Heart right ventricle (tissue), 16 donors: ENCODE data around the gene RAB35. TPM values are rescaled to one million over a fixed set of nuclear protein-coding genes. Genes with fewer than 3 reads are reported as not detected.

Source experiments
- ATAC-seq, 8 donors: fragments of 200-7000 bp; cut with Tn5 transposase; one replicate each; pipeline ENCODE4 v1.9.1; 2020; ENCODE audit warnings: mild to moderate bottlenecking in 8 of 8, moderate library complexity in 8 of 8, moderate number of reproducible peaks in 1 of 8
- DNase-seq, 2 donors: peaks; one replicate each; pipeline ENCODE4 v3.0.0-alpha.2; 2020
- H3K27ac ChIP-seq, 10 donors: fragments of 200-600 bp; sonication (generic) in 2 of 10; one replicate each; pipeline versions ENCODE4 v1.5.0 to v1.8.0; 2020 to 2022; ENCODE audit warnings: mild to moderate bottlenecking in 3 of 10
- H3K27me3 ChIP-seq, 7 donors: fragments of 200-600 bp; one replicate each; pipeline ENCODE4 v1.8.0; 2021 to 2022; ENCODE audit warnings: mild to moderate bottlenecking in 2 of 7
- H3K36me3 ChIP-seq, 9 donors: fragments of 200-600 bp; sonication (generic) in 1 of 9; one replicate each; pipeline versions ENCODE4 v1.5.0 to v1.8.0; 2020 to 2022; ENCODE audit warnings: mild to moderate bottlenecking in 2 of 9
- H3K4me1 ChIP-seq, 9 donors: fragments of 200-600 bp; sonication (generic) in 1 of 9; one replicate each; pipeline versions ENCODE4 v1.5.0 to v1.8.0; 2020 to 2022; ENCODE audit warnings: mild to moderate bottlenecking in 4 of 9
- H3K4me3 ChIP-seq, 10 donors: fragments of 200-600 bp; sonication (generic) in 2 of 10; one replicate each; pipeline versions ENCODE4 v1.5.0 to v1.8.0; 2020 to 2022; ENCODE audit warnings: mild to moderate bottlenecking in 7 of 10, moderate library complexity in 2 of 10
- H3K9me3 ChIP-seq, 11 donors: fragments of 200-600 bp in 10 of 11; sonication (generic) in 2 of 11; one replicate each; pipeline versions ENCODE4 v1.5.0 to v1.8.0; 2013 to 2022; ENCODE audit warnings: mild to moderate bottlenecking in 2 of 11, control low read depth in 1 of 11, moderate library complexity in 1 of 11
- WGBS, 2 donors: extraction: QIAGEN DNeasy Blood & Tissue Kit; methylation state at CpG; one replicate each; pipeline ENCODE4 v1.1.7; 2013; ENCODE audit warnings: inconsistent platforms in 1 of 2; 5-methylcytosine and 5-hydroxymethylcytosine counted together
- intact Hi-C, 10 donors: fragments of 100-400 bp; cut with DNase I; formaldehyde crosslinking; loops; one replicate each; pipeline versions ENCODE4 v1.11.1 to v1.14.2; 2022
- polyA plus RNA-seq, 2 donors: library from polyadenylated mRNA; stranded (reverse); fragments of 200-250 nt; gene quantifications; one replicate each; pipeline ENCODE4 v1.2.3, GENCODE V29; 2013
- total RNA-seq, 10 donors: library from RNA; stranded (reverse); fragmentation: NEBNext Ultra II Directional in 3 of 10; extraction: Animal tissue kit (Norgen Biotek cat#: 25700) in 3 of 10; gene quantifications; one replicate each; pipeline versions ENCODE4 v1.2.1 to v1.2.4, GENCODE V29; 2021 to 2023
- TF ChIP-seq, protein P1 (sequence below), 9 donors: fragments of 200-600 bp; sonication (generic) in 2 of 9; IDR thresholded peaks; one replicate each; pipeline versions ENCODE4 v1.5.0 to v1.8.0; 2021 to 2022; ENCODE audit warnings: antibody characterized with exemption in 9 of 9, mild to moderate bottlenecking in 5 of 9, moderate library complexity in 1 of 9
- donor health status: Arrhythmogenic right ventricular cardiomyopathy.
- donor health status: ischemic (EF 13 %, LVEDD 7.1; RV severe dilation, severe dysfunction).
- donor health status: healthy with polysubstance abuse.
- donor health status: DM: no; HTN: yes; CAD: no.
- donor health status: DM: no; HTN: no; CAD: no.
- donor health status: ischemic (EF 25% LVEDD 6.9; RV normal size, moderate dysfunction).
- donor health status: ischemic (EF 25% LVEDD 5.7; RV mildly dilated, moderate dysfunction).
- donor health status: healthy.
- donor health status: DM: yes; HTN: yes; CAD: no.
- donor health status: Ischemic cardiomyopathy.
- donor health status: ischemic (EF 35%, LVEDD 5.7; RV mildly dilated, moderate dysfunction).
- donor health status: nonischemic (EF 11% LVEDD 7.7; RV severe dilation, severe dysfunction).
- donor health status: DM: yes; HTN: yes; CAD: no.
- donor health status: PGD.
- donor health status: ischemic (EF 29% LVEDD 5.4; RV normal size, mild dysfunction).
- donor health status: nonischemic (EF 23%, LVEDD 6.1; RV moderate dilation, normal function).

RAB35 gene
- total and polyA plus RNA-seq, 12 donors = 13.3 to 33.6 (median 23.9) TPM

DNA sequence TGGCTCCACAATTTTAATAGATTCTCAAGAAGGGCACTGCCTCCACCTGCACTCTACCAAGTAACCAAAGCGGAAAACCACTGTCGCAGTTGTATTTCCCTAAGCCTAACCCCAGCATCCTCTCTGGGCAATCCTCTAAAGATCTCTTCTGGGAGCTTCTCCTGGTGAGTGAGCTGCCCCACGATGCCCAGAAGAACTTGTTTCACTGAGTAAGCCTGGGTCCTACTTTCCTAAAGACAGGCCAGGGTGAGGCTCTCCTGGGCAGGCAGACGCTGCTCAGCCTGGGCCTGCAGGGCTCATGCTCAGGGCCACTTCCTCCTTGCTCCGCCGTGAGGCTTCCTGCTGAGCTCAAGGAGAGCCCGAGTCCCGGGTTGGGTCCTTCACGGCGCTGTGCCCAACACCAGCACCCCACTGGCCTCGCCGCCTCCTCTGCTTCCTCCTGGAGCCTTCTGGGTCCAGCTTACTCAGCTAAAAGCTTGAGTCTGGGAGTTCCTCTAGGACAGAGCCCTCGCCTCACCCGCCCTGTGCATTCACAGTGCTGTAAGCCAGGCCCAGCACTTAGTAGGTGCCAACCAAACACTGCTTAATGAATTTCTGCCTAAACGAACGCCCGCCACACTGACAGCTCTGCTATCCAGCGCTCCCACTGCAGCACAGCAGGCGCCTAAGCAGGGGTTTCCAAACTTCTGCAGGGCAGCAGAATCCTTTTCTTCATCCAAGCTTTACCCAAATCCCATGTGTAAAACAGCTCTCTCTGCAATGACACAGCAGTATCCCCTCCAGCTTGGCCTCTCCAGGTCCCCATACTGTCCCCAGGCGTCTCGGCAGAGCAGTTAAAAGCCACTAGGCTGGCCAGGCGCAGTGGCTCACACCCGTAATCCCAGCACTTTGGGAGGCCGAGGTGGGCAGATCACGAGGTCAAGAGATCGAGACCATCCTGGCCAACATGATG, 5.7 kb downstream of the RAB35 start:
- peak overlapping the region in 1 of 10 donors; percentile 24 for H3K4me3 ChIP-seq
- intact Hi-C loops = loop anchor here in 1 of 10 donors (10.0 kb wide), 1 partner anchor 184 kb away; the partner anchor contains the start of genes RNU4-1 and RNU4-2
- peak; percentile 48 to 65 for DNase-seq
- TF ChIP-seq, protein P1, sequence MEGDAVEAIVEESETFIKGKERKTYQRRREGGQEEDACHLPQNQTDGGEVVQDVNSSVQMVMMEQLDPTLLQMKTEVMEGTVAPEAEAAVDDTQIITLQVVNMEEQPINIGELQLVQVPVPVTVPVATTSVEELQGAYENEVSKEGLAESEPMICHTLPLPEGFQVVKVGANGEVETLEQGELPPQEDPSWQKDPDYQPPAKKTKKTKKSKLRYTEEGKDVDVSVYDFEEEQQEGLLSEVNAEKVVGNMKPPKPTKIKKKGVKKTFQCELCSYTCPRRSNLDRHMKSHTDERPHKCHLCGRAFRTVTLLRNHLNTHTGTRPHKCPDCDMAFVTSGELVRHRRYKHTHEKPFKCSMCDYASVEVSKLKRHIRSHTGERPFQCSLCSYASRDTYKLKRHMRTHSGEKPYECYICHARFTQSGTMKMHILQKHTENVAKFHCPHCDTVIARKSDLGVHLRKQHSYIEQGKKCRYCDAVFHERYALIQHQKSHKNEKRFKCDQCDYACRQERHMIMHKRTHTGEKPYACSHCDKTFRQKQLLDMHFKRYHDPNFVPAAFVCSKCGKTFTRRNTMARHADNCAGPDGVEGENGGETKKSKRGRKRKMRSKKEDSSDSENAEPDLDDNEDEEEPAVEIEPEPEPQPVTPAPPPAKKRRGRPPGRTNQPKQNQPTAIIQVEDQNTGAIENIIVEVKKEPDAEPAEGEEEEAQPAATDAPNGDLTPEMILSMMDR (IDR thresholded peaks at IDR 0.05) = no peak
- no peaks in the 10 kb centered on the region for H3K27me3 ChIP-seq
- H3K36me3 ChIP-seq = peaks cover 0 to 46% (median 0%) of the 10 kb centered on the region in 9 donors
- H3K9me3 ChIP-seq = no peaks in the 10 kb centered on the region
- H3K4me1 ChIP-seq = peaks cover 12 to 73% (median 46%) of the 10 kb centered on the region in 9 donors
- ATAC-seq = peak; percentile 65 to 88 (median 76)
- 60 to 69% methylated on average over 26 of the region's 26 CpGs for WGBS, 2 donors
- peak overlapping the region in 9 of 10 donors; percentile 7 to 84 (median 27) for H3K27ac ChIP-seq

DNA sequence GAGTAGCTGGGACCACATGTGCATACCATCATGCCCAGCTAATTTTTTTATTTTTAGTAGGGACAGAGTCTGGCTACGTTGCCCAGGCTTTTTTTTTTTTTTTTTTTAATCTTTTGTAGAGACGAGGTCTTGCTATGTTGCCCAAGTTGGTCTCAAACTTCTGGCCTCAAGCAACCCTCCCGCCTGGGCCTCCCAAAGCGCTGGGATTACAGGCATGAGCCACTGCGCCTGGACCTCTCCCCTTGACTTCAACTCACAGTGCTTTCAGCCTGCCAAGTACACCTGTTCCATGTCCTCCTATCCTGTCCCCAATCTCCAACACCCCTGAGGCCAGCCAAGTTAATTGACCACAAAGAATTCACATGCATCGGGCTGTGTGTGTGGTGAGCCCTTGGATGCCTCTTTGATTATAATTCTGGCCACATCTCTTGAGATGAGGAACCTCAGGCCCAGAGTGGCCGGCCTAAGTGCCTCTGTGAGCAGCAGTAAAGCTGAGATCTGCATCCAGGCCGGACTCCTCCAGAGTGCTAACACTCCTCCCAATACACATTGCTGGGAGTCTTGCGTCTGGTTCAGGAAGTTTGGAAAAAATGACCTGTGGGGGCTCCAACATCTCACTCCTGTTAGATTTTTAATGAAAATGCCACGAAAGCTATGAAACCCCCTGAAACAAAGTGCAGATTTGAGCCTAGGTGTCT, 6.8 kb downstream of the RAB35 start:
- TF ChIP-seq, protein P1 (IDR thresholded peaks at IDR 0.05) = no peak
- ATAC-seq = no peak
- Histone ChIP-seq H3K4me3 (no peak overlapping the region), H3K4me1 (peaks cover 4 to 62% (median 35%) of the 10 kb centered on the region in 9 donors), H3K9me3 (no peaks in the 10 kb centered on the region), H3K36me3 (peaks cover 0 to 54% (median 0%) of the 10 kb centered on the region in 9 donors), H3K27me3 (no peaks in the 10 kb centered on the region), H3K27ac (peak overlapping the region in 1 of 10 donors; percentile 84)
- no peak for DNase-seq
- WGBS, 2 donors = 86 to 89% methylated on average over 10 of the region's 10 CpGs
- intact Hi-C loops = loop anchor here in 1 of 10 donors (10.0 kb wide), 1 partner anchor 185 kb away; the partner anchor contains the start of genes RNU4-1 and RNU4-2

DNA sequence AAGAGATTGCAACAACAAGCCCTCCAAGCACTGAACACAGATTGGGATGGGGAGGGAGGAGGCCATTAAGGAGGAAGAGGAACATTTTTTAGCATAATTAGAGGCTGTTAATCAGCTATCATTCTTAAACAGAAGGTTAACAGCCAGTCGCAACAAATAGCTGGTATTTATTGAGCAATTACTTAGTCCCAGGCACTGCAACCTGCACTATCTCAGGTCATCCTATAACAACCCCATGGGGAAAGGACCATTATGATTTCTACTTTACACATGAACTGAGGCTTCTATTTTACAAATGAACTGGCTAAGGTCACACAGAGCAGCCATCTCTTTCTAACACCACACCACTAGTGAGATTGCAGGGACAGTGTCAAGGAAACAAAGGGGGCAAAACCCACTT, 10.4 kb downstream of the RAB35 start:
- DNase-seq = no peak
- no peaks in the 10 kb centered on the region for H3K9me3 ChIP-seq
- intact Hi-C loops = no loop called here
- no peak overlapping the region for H3K27ac ChIP-seq
- ATAC-seq = no peak
- 90 to 97% methylated on average over 1 of the region's 1 CpG for WGBS, 2 donors
- peaks cover 15 to 53% (median 39%) of the 10 kb centered on the region in 9 donors for H3K4me1 ChIP-seq
- TF ChIP-seq, protein P1 (IDR thresholded peaks at IDR 0.05) = no peak
- H3K27me3 ChIP-seq = no peaks in the 10 kb centered on the region
- H3K4me3 ChIP-seq = no peak overlapping the region
- H3K36me3 ChIP-seq = peaks cover 0 to 72% (median 9%) of the 10 kb centered on the region in 9 donors

DNA sequence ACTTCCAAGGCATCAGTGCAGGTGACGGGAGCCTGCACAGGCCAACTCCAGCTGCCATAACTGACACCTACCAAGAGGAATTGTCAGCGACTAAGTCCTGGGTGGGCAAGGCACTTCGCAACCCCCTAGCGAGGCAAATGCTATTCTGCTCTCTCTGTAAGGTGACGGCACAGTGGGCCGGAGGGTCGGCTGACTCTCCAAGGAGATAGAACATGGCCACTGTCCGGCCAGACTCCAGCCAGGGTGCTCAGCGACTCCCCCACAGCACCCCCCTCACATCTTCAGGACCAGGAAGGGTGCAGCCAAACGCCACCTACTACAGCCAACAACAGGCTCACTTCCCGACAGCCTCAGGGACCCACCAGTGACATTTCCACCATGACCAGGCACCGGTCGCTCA, 13.2 kb downstream of the RAB35 start:
- no peak for DNase-seq
- H3K4me3 ChIP-seq = no peak overlapping the region
- intact Hi-C loops = no loop called here
- WGBS, 2 donors = 94% methylated on average over 13 of the region's 13 CpGs
- peaks cover 0 to 97% (median 13%) of the 10 kb centered on the region in 9 donors for H3K36me3 ChIP-seq
- no peak for ATAC-seq
- TF ChIP-seq, protein P1 (IDR thresholded peaks at IDR 0.05) = no peak
- no peaks in the 10 kb centered on the region for H3K27me3 ChIP-seq
- no peaks in the 10 kb centered on the region for H3K9me3 ChIP-seq
- H3K27ac ChIP-seq = no peak overlapping the region
- H3K4me1 ChIP-seq = peaks cover 11 to 42% (median 32%) of the 10 kb centered on the region in 9 donors
